Chondrocyte (in vitro differentiated cells): Measurements from ENCODE around the gene CD276. TPM values are rescaled to one million over a fixed set of nuclear protein-coding genes. Genes with fewer than 3 reads are reported as not detected.
"Not testable (repeated sequence)": the region's sequence is repeated elsewhere in the genome, so short reads cannot be mapped to it uniquely, and the experiment has no call there.

Experiments used
- DNase-seq: peaks from one replicate; pipeline ENCODE4 v3.0.0; 2021; ENCODE audit warnings: mixed read lengths, low spot score
- H3K27ac Mint-ChIP-seq: one replicate; pipeline ENCODE4 v1.8.0; 2021; ENCODE audit warnings: mild to moderate bottlenecking, moderate library complexity, mixed read lengths; ENCODE audit not compliant: unreplicated experiment
- H3K27me3 Mint-ChIP-seq: 2 replicates; pipeline ENCODE4 v1.8.0; 2021; ENCODE audit warnings: low read depth, mixed read lengths
- H3K36me3 Mint-ChIP-seq: 2 replicates; pipeline ENCODE4 v1.8.0; 2021; ENCODE audit warnings: low read depth, mixed read lengths
- H3K4me1 Mint-ChIP-seq: 2 replicates; pipeline ENCODE4 v1.8.0; 2021; ENCODE audit warnings: low read depth, mild to moderate bottlenecking, mixed read lengths
- H3K4me3 Mint-ChIP-seq: one replicate; pipeline ENCODE4 v1.8.0; 2021; ENCODE audit warnings: mild to moderate bottlenecking, moderate library complexity, mixed read lengths; ENCODE audit not compliant: unreplicated experiment
- H3K9me3 Mint-ChIP-seq: 2 replicates; pipeline ENCODE4 v1.8.0; 2021; ENCODE audit warnings: low read depth, mixed read lengths
- total RNA-seq: library from RNA; stranded (reverse); gene quantifications from 3 replicates; pipeline ENCODE4 v1.2.1, GENCODE V29; 2021
- TF ChIP-seq, protein P1 (sequence below): fragments of 200-600 bp; sonication (generic); IDR thresholded peaks from 2 replicates; pipeline ENCODE4 v1.5.0; 2021; ENCODE audit warnings: antibody characterized with exemption, mild to moderate bottlenecking, moderate library complexity

The CD276 gene
- total RNA-seq, 1 donor from 2014 or later: 196 TPM

DNA sequence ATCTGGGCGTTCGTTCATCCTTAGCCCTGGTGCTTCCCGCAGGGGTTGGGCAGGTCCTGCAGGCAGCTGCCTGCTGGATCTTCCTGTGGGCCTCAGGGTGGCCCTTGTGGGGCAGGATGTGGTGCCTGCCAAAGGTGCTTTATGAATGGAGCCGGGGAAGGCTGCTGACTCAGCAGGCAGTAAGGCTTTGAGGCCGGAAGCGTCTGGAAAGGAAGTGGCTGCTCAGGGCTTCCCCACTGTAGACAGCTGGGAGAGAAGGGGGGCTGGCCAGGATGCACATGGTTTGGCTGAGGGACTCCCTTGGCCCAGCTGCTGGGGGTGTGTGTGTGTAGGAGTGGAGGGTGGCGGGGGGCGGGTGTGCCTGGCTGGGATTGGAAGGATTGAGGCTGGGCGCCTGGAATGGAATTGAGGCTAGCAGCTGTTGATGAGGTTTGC, 12.9 kb downstream of the CD276 start:
- Mint-ChIP-seq H3K4me3 (peak overlapping the region; percentile 32), H3K9me3 (no peaks in the 10 kb centered on the region), H3K4me1 (peaks cover 74% of the 10 kb centered on the region), H3K27me3 (no peaks in the 10 kb centered on the region), H3K27ac (peak overlapping the region; percentile 90), H3K36me3 (peaks cover 9% of the 10 kb centered on the region)
- TF ChIP-seq, protein P1, sequence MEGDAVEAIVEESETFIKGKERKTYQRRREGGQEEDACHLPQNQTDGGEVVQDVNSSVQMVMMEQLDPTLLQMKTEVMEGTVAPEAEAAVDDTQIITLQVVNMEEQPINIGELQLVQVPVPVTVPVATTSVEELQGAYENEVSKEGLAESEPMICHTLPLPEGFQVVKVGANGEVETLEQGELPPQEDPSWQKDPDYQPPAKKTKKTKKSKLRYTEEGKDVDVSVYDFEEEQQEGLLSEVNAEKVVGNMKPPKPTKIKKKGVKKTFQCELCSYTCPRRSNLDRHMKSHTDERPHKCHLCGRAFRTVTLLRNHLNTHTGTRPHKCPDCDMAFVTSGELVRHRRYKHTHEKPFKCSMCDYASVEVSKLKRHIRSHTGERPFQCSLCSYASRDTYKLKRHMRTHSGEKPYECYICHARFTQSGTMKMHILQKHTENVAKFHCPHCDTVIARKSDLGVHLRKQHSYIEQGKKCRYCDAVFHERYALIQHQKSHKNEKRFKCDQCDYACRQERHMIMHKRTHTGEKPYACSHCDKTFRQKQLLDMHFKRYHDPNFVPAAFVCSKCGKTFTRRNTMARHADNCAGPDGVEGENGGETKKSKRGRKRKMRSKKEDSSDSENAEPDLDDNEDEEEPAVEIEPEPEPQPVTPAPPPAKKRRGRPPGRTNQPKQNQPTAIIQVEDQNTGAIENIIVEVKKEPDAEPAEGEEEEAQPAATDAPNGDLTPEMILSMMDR: peak; percentile 20
- DNase-seq: peak; percentile 93

DNA sequence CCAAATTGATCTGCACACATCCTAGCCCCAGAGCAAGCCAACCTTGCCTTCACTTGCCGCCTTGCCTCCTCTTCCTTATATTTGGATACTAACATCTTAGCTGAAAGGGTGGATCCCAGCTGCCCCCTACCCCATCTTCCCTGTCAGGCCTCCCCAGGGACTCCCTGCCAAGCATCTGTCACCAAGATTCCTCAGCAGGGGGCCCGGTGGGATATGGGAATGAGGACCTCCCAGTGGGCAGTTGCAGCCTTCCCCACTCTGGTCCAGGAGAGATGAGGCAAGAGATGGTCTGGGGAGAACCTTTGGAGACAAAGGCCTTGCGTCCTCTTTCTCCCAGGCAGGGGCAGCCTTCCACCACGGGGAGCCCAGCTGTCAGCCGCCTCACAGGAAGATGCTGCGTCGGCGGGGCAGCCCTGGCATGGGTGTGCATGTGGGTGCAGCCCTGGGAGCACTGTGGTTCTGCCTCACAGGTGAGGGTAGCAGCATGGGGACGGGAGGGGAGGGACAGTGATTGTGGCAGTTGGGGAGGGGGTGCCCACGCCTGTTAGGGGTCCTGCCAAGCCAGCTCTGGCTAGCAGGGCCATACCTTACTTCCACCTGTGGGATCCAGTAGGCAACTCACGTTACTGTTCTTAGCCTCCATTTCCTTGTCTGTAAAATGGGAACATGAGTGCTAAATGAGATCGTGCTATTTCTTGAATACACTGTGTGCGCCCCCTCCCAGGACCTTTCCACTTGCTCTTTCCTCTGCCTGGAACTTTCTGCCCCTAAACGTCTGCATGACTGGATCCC, 15.3 kb downstream of the CD276 start:
- TF ChIP-seq, protein P1: no peak
- H3K4me3 Mint-ChIP-seq: no peak overlapping the region
- no peak overlapping the region for H3K27ac Mint-ChIP-seq
- H3K9me3 Mint-ChIP-seq: no peaks in the 10 kb centered on the region
- H3K4me1 Mint-ChIP-seq: peaks cover 54% of the 10 kb centered on the region
- peaks cover 10% of the 10 kb centered on the region for H3K36me3 Mint-ChIP-seq
- DNase-seq: peak; percentile 59
- H3K27me3 Mint-ChIP-seq: no peaks in the 10 kb centered on the region

DNA sequence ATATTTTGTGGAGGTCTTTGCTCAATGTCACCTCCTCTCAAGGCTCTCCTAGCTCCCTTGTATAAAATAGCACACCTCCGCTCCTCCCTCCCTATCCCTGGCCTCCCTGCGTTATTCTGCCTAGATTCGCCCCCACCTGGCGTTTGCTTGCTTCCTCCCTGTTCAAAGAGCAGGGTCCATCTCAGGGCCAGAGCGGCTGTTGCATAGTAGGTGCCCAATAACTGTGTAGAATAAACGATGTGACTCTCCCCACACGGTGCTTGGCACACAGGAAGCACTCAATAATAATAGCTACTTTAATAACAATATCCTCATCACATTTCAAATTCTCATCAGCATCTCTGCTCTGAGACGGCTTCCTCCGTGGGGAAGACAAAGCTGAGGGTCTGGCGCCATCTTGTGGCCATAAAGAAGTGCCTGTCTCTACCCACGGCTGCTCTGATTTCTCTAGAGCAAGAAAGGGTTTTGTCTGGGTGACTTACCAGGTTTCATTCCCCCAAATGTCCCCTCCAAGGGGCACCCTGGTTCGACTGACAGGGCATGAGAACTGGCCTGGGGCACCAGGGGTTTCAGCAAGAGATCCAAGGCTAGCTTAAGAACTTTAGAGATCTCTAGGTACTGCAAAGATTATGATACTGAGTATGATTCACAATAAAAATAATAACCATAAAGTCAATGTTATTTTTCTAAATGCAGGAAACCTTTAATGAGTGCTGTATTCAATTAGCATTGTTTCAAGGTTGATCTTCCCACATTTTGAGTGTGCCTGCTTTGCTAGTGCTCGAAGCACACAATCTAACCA, 16.1 kb downstream of the CD276 start:
- H3K4me3 Mint-ChIP-seq: no peak overlapping the region
- H3K27ac Mint-ChIP-seq: peak overlapping the region; percentile 58
- peak; percentile 37 for DNase-seq
- H3K9me3 Mint-ChIP-seq: no peaks in the 10 kb centered on the region
- TF ChIP-seq, protein P1: peak; percentile 99
- H3K36me3 Mint-ChIP-seq: peaks cover 18% of the 10 kb centered on the region
- peaks cover 46% of the 10 kb centered on the region for H3K4me1 Mint-ChIP-seq
- H3K27me3 Mint-ChIP-seq: no peaks in the 10 kb centered on the region

DNA sequence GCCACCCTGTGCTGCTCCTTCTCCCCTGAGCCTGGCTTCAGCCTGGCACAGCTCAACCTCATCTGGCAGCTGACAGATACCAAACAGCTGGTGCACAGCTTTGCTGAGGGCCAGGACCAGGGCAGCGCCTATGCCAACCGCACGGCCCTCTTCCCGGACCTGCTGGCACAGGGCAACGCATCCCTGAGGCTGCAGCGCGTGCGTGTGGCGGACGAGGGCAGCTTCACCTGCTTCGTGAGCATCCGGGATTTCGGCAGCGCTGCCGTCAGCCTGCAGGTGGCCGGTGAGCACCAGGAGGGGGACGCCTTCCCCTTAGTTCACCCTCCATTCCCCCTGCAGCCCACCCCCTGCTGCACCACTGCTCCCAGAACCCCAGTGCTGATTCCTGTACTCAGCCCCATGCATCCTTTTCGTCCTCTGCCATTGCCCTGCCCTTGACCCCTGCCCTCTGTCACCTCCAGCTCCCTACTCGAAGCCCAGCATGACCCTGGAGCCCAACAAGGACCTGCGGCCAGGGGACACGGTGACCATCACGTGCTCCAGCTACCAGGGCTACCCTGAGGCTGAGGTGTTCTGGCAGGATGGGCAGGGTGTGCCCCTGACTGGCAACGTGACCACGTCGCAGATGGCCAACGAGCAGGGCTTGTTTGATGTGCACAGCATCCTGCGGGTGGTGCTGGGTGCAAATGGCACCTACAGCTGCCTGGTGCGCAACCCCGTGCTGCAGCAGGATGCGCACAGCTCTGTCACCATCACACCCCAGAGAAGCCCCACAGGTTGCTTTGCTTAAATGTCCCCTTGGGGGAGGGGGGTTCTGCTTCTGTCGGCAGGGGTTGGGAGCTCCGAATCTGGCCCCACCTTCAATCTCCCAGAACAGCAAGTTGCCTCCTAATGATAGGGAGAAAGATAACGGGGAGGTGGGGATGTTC, 18.4 kb downstream of the CD276 start:
- H3K9me3 Mint-ChIP-seq, H3K27me3 Mint-ChIP-seq, H3K27ac Mint-ChIP-seq, DNase-seq, H3K4me3 Mint-ChIP-seq: not testable (repeated sequence)
- Mint-ChIP-seq H3K36me3 (peaks cover 31% of the 10 kb centered on the region), H3K4me1 (peaks cover 24% of the 10 kb centered on the region)
- TF ChIP-seq, protein P1: peak; percentile 15

DNA sequence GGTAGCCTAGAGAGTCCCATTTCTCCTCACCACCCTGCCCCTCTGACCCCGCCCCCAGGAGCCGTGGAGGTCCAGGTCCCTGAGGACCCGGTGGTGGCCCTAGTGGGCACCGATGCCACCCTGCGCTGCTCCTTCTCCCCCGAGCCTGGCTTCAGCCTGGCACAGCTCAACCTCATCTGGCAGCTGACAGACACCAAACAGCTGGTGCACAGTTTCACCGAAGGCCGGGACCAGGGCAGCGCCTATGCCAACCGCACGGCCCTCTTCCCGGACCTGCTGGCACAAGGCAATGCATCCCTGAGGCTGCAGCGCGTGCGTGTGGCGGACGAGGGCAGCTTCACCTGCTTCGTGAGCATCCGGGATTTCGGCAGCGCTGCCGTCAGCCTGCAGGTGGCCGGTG, 19.4 kb downstream of the CD276 start:
- not testable (repeated sequence) for DNase-seq, H3K27ac Mint-ChIP-seq, H3K27me3 Mint-ChIP-seq, H3K9me3 Mint-ChIP-seq, H3K4me3 Mint-ChIP-seq
- peaks cover 33% of the 10 kb centered on the region for H3K36me3 Mint-ChIP-seq
- H3K4me1 Mint-ChIP-seq: peaks cover 16% of the 10 kb centered on the region

DNA sequence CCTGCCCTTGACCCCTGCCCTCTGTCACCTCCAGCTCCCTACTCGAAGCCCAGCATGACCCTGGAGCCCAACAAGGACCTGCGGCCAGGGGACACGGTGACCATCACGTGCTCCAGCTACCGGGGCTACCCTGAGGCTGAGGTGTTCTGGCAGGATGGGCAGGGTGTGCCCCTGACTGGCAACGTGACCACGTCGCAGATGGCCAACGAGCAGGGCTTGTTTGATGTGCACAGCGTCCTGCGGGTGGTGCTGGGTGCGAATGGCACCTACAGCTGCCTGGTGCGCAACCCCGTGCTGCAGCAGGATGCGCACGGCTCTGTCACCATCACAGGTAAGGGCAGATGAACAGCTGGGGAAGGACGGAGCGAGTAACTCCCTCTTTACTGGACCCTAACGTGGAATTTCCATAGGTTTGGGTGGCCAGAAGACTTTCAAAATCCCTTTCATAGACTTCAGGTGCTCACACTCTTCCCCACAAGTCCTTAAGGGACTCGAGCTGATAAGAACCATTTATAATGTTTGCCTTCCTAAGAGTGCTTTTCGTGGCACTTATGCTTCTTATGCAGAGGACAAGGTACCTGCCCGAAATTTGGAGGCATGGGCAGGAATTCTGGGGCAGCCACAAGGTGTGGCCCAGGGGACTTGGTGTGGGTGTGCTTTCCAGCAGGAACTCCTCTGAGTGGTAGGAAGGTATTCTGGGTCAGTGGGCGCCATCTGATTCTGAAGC, 20.1 kb downstream of the CD276 start:
- Mint-ChIP-seq H3K4me1 (peaks cover 11% of the 10 kb centered on the region), H3K36me3 (peaks cover 40% of the 10 kb centered on the region)
- H3K27ac Mint-ChIP-seq, H3K4me3 Mint-ChIP-seq, H3K27me3 Mint-ChIP-seq, DNase-seq, H3K9me3 Mint-ChIP-seq: not testable (repeated sequence)
